Keratinocyte (primary cell): ENCODE data around the gene UBE2E1. TPM values are rescaled to one million over a fixed set of nuclear protein-coding genes. Genes with fewer than 3 reads are reported as not detected.
A peak's percentile ranks its signal among the peaks of the same experiment; 100 is the strongest.

Experiments used
- DNase-seq: peaks from one replicate; pipeline ENCODE4 v3.0.0-alpha.2; 2011; ENCODE audit warnings: low read depth, missing footprints, low spot score
- FAIRE-seq: peaks from 2 replicates; lab custom pipeline; 2011; peaks lifted over from hg19 to GRCh38; lab: Jason Lieb, UNC
- H2AFZ ChIP-seq: 2 replicates; pipeline ENCODE4 v1.6.0; 2012; ENCODE audit warnings: low read length, control low read depth, inconsistent platforms; ENCODE audit not compliant: control insufficient read depth
- H3K27ac ChIP-seq: 2 replicates; pipeline ENCODE4 v1.5.1; 2011; ENCODE audit warnings: low read length; ENCODE audit not compliant: control insufficient read depth, insufficient read depth
- H3K27me3 ChIP-seq: 3 replicates; pipeline ENCODE4 v1.6.0; 2011; ENCODE audit warnings: low read length; ENCODE audit not compliant: control insufficient read depth, insufficient read depth; ENCODE audit errors: extremely low read depth
- H3K36me3 ChIP-seq, 2 experiments: 2 replicates in 1 of 2; 3 replicates in 1 of 2; pipeline ENCODE4 v1.5.1; 2011; ENCODE audit warnings: low read length in 2 of 2, mild to moderate bottlenecking in 1 of 2; ENCODE audit not compliant: control insufficient read depth in 2 of 2, insufficient read depth in 2 of 2; ENCODE audit errors: extremely low read depth in 1 of 2
- H3K4me1 ChIP-seq: 3 replicates; pipeline ENCODE4 v1.5.1; 2011; ENCODE audit warnings: low read length; ENCODE audit not compliant: control insufficient read depth, insufficient read depth; ENCODE audit errors: extremely low read depth
- H3K4me2 ChIP-seq: 3 replicates; pipeline ENCODE4 v1.6.0; 2011; ENCODE audit warnings: low read depth, low read length; ENCODE audit not compliant: control insufficient read depth, insufficient read depth; ENCODE audit errors: extremely low read depth
- H3K4me3 ChIP-seq, 3 experiments: fragments of 200-600 bp in 1 of 3; sonication (generic) in 1 of 3; 2 replicates in 2 of 3; 3 replicates in 1 of 3; pipeline ENCODE4 v1.5.1; 2011 to 2016; ENCODE audit warnings: low read length in 3 of 3, mild to moderate bottlenecking in 3 of 3, control low read depth in 2 of 3, inconsistent platforms in 1 of 3, low read depth in 1 of 3, mixed read lengths in 1 of 3, mixed run types in 1 of 3, moderate library complexity in 1 of 3; ENCODE audit not compliant: control insufficient read depth in 2 of 3, insufficient read depth in 2 of 3; ENCODE audit errors: extremely low read depth in 1 of 3
- H3K79me2 ChIP-seq: 2 replicates; pipeline ENCODE4 v1.6.0; 2012; ENCODE audit warnings: low read length; ENCODE audit not compliant: control insufficient read depth, insufficient read depth
- H3K9ac ChIP-seq: 3 replicates; pipeline ENCODE4 v1.6.0; 2011; ENCODE audit warnings: low read length; ENCODE audit not compliant: control insufficient read depth, insufficient read depth; ENCODE audit errors: extremely low read depth
- H3K9me1 ChIP-seq: 3 replicates; pipeline ENCODE4 v1.6.0; 2011; ENCODE audit warnings: low read length; ENCODE audit not compliant: control insufficient read depth, insufficient read depth; ENCODE audit errors: extremely low read depth
- H3K9me3 ChIP-seq: 2 replicates; pipeline ENCODE4 v1.5.1; 2012; ENCODE audit warnings: low read depth, low read length; ENCODE audit not compliant: control insufficient read depth
- H4K20me1 ChIP-seq: 3 replicates; pipeline ENCODE4 v1.6.0; 2011; ENCODE audit warnings: low read length; ENCODE audit not compliant: control insufficient read depth, insufficient read depth; ENCODE audit errors: extremely low read depth
- EZH2 ChIP-seq: IDR thresholded peaks from one replicate; pipeline ENCODE4 v1.6.1; 2012; ENCODE audit warnings: inconsistent platforms, mild to moderate bottlenecking, low read length, moderate library complexity
- dilution Hi-C: fragments of 300-500 bp; cut with MboI; formaldehyde crosslinking; loops from one replicate; pipeline ENCODE4 v1.7.0; 2020; ENCODE audit warnings: low sequenced_read_pairs; ENCODE audit not compliant: extremely low pct_ligation_motif_present
- polyA plus RNA-seq, 5 experiments: library from polyadenylated mRNA; depleted of rRNA in 3 of 5; stranded (reverse) in 3 of 5; stranded (forward) in 1 of 5; unstranded in 1 of 5; fragments of >200 nt; gene quantifications; 1 replicate in 1 of 5; 2 replicates in 3 of 5; 3 replicates in 1 of 5; pipeline versions ENCODE4 v1.2.1 to v1.2.3, GENCODE V29; 2011 to 2012; ENCODE audit warnings: missing spikeins in 2 of 5, low read depth in 1 of 5, low replicate concordance in 1 of 5
- TF ChIP-seq, protein P1 (sequence below), 3 experiments: IDR thresholded peaks in 1 of 3; conservative IDR thresholded peaks in 1 of 3; optimal IDR thresholded peaks in 1 of 3; 2 replicates in 2 of 3; 3 replicates in 1 of 3; pipeline versions ENCODE3 to v1.5.1; 2011; ENCODE audit warnings: low read length in 3 of 3, mild to moderate bottlenecking in 3 of 3, moderate library complexity in 2 of 3, control low read depth in 1 of 3, inconsistent platforms in 1 of 3; ENCODE audit not compliant: insufficient read depth in 2 of 3; ENCODE audit errors: extremely low read depth in 1 of 3

UBE2E1 gene
- polyA plus RNA-seq, 1 donor (not counting 4 experiments of a cell fraction or from before 2014, with no cell fraction given), result 205 TPM

DNA sequence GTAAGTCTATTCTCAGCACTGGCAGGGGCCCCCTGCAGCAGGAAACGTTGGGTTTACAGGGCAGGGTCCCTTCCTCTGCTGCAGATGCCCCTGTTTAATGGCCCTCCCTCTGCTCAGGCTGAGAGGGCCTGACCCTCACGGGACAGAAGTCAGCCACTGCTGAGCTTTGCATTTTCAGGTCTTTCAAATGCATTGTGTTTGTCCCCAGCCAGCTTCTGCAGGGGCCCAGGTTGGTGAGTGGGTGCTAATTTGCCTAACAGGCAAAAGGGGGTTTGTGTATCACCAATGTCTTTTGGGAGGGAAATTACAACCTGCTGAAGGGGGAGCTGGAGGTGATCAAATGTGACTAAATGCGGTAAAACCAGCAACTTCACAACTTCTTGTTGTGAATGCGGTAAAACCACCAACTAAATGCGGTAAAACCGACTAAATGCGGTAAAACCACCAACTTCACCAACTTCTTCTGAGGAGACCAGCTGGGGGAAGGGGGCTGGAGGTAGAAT, 44.8 kb upstream of the UBE2E1 start:
- Histone ChIP-seq H2AFZ (no peak overlapping the region), H3K4me1 (no peaks in the 10 kb centered on the region)
- FAIRE-seq, result no peak

DNA sequence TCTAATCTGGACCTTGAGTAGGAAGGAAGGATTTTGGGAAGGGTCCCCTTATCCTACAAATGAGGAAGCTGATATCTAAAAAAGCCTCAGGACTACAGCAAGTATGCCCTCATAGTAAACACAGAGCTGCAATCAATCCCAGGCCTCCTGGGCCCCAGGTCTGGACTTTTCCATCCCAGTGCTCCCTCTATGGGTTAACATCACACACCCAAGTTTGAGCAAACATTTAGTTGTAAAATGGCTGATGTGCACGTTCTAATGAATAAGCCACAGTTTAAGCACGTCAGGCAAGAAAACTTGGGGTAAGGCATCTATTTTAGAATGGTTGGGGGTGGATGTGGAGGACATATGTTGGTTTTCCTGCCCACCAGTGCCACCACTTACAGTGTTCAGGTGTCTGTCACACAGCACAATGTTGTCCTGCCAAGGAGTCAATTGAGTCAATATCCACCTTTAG, 44.3 kb upstream of the UBE2E1 start:
- dilution Hi-C loops, result no loop called here
- H2AFZ ChIP-seq, result no peak overlapping the region
- no peak overlapping the region for H3K9ac ChIP-seq
- FAIRE-seq (peak; percentile 83), DNase-seq (no peak)
- no peak overlapping the region for H3K4me3 ChIP-seq
- TF ChIP-seq, protein P1, sequence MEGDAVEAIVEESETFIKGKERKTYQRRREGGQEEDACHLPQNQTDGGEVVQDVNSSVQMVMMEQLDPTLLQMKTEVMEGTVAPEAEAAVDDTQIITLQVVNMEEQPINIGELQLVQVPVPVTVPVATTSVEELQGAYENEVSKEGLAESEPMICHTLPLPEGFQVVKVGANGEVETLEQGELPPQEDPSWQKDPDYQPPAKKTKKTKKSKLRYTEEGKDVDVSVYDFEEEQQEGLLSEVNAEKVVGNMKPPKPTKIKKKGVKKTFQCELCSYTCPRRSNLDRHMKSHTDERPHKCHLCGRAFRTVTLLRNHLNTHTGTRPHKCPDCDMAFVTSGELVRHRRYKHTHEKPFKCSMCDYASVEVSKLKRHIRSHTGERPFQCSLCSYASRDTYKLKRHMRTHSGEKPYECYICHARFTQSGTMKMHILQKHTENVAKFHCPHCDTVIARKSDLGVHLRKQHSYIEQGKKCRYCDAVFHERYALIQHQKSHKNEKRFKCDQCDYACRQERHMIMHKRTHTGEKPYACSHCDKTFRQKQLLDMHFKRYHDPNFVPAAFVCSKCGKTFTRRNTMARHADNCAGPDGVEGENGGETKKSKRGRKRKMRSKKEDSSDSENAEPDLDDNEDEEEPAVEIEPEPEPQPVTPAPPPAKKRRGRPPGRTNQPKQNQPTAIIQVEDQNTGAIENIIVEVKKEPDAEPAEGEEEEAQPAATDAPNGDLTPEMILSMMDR (optimal IDR thresholded peaks at IDR 0.05 in 1 of 3, IDR thresholded peaks at IDR 0.05 in 1 of 3, conservative IDR thresholded peaks at IDR 0.05 in 1 of 3; ENCODE audit: extremely low read depth in 1 of 3, insufficient read depth in 2 of 3, low read length in 3 of 3), result peak; percentile 67 to 71 (median 67)
- TF ChIP-seq EZH2, result no peak
- no peaks in the 10 kb centered on the region for H3K79me2 ChIP-seq
- no peaks in the 10 kb centered on the region for H3K36me3 ChIP-seq
- H4K20me1 ChIP-seq, result no peaks in the 10 kb centered on the region
- H3K4me2 ChIP-seq, result no peak overlapping the region
- no peaks in the 10 kb centered on the region for H3K27me3 ChIP-seq
- no peaks in the 10 kb centered on the region for H3K9me3 ChIP-seq
- no peaks in the 10 kb centered on the region for H3K9me1 ChIP-seq
- no peaks in the 10 kb centered on the region for H3K4me1 ChIP-seq
- H3K27ac ChIP-seq, result no peak overlapping the region

More for the DNA sequence above, 44.8 kb upstream of the UBE2E1 start:
- Histone ChIP-seq H3K4me3 (no peak overlapping the region), H3K9me3 (no peaks in the 10 kb centered on the region), H3K9me1 (no peaks in the 10 kb centered on the region), H4K20me1 (no peaks in the 10 kb centered on the region), H3K27ac (no peak overlapping the region), H3K9ac (no peak overlapping the region), H3K36me3 (no peaks in the 10 kb centered on the region), H3K4me2 (no peak overlapping the region), H3K79me2 (no peaks in the 10 kb centered on the region), H3K27me3 (no peaks in the 10 kb centered on the region)
- DNase-seq, result no peak
- dilution Hi-C loops, result no loop called here
- TF ChIP-seq, protein P1 (optimal IDR thresholded peaks at IDR 0.05 in 1 of 3, IDR thresholded peaks at IDR 0.05 in 1 of 3, conservative IDR thresholded peaks at IDR 0.05 in 1 of 3; ENCODE audit: extremely low read depth in 1 of 3, insufficient read depth in 2 of 3, low read length in 3 of 3), result no peak
- no peak for TF ChIP-seq EZH2
